Left lung (tissue), 10 donors: ENCODE data around the gene SLC6A20. TPM values are rescaled to one million over a fixed set of nuclear protein-coding genes. Genes with fewer than 3 reads are reported as not detected.
"Not testable (repeated sequence)": the region's sequence is repeated elsewhere in the genome, so short reads cannot be mapped to it uniquely, and the experiment has no call there.

Experiments
- ATAC-seq: fragments of 200-7000 bp; cut with Tn5 transposase; one replicate; pipeline ENCODE4 v1.9.1; 2020; ENCODE audit warnings: moderate library complexity
- DNase-seq, 4 donors: peaks; one replicate each; pipeline ENCODE4 v3.0.0-alpha.2; 2013 to 2020
- H3K27ac ChIP-seq, 2 donors: fragments of 200-600 bp; sonication (generic) in 1 of 2; one replicate each; pipeline versions ENCODE4 v1.5.0 to v1.8.0; 2020 to 2021
- H3K27me3 ChIP-seq, 2 donors: fragments of 200-600 bp; sonication (generic) in 1 of 2; one replicate each; pipeline versions ENCODE4 v1.5.0 to v1.8.0; 2020 to 2021
- H3K36me3 ChIP-seq, 2 donors: fragments of 200-600 bp; sonication (generic) in 1 of 2; one replicate each; pipeline versions ENCODE4 v1.5.0 to v1.8.0; 2020 to 2021
- H3K4me1 ChIP-seq, 2 donors: fragments of 200-600 bp; one replicate each; pipeline ENCODE4 v1.8.0; 2021
- H3K4me3 ChIP-seq, 2 donors: fragments of 200-600 bp; sonication (generic) in 1 of 2; one replicate each; pipeline versions ENCODE4 v1.5.0 to v1.8.0; 2020 to 2021; ENCODE audit warnings: mild to moderate bottlenecking in 1 of 2
- H3K9me3 ChIP-seq, 2 donors: fragments of 200-600 bp; sonication (generic) in 1 of 2; one replicate each; pipeline versions ENCODE4 v1.5.0 to v1.8.0; 2020 to 2021
- intact Hi-C, 2 donors: fragments of 100-400 bp; cut with DNase I; formaldehyde crosslinking; loops; one replicate each; pipeline versions ENCODE4 v1.11.2 to v1.14.2; 2022
- polyA plus RNA-seq, 6 donors: library from polyadenylated mRNA; unstranded; fragments of 120-200 nt; gene quantifications; one replicate each; pipeline ENCODE4 v1.2.1, GENCODE V29; 2013; ENCODE audit not compliant: insufficient read length in 6 of 6
- total RNA-seq, 2 donors: library from RNA; stranded (reverse); fragmentation: NEBNext Ultra II Directional; extraction: Animal tissue kit (Norgen Biotek cat#: 25700); gene quantifications; one replicate each; pipeline ENCODE4 v1.2.1, GENCODE V29; 2021
- TF ChIP-seq, protein P1 (sequence below), 2 donors: fragments of 200-600 bp; sonication (generic) in 1 of 2; IDR thresholded peaks; one replicate each; pipeline versions ENCODE4 v1.5.0 to v1.8.0; 2021; ENCODE audit warnings: antibody characterized with exemption in 2 of 2
- donor health status: DM: no; HTN: yes; CAD: no.
- donor health status: DM: no; HTN: no; CAD: no.

SLC6A20 gene
- total and polyA plus RNA-seq, 8 donors, result 0.61 to 17.0 (median 1.7) TPM

DNA sequence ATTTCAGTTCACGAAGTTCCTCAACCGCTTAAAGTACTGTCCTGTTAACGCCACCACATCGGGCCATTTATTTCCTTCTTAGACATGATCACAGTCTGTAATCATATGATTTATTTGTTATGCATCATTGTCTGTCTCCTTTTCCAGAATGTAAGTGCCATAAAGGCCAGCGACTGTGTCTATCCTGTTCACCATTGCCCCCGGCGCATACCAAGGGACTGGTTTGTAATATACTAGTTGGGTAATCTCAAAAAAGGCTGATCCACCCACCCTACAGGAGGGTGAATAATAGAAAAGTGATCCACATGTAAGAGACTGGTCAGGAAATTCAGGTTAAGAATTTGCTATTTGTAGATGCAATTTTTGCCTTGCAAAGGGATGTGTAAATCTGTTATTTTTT lies 41.9 kb downstream of the SLC6A20 start:
- no peak for DNase-seq
- no peaks in the 10 kb centered on the region for H3K9me3 ChIP-seq
- no peaks in the 10 kb centered on the region for H3K27me3 ChIP-seq
- no peak for ATAC-seq
- H3K4me1 ChIP-seq, result no peaks in the 10 kb centered on the region
- intact Hi-C loops, result no loop called here
- no peak overlapping the region for H3K27ac ChIP-seq
- no peak overlapping the region for H3K4me3 ChIP-seq
- no peaks in the 10 kb centered on the region for H3K36me3 ChIP-seq
- TF ChIP-seq, protein P1, sequence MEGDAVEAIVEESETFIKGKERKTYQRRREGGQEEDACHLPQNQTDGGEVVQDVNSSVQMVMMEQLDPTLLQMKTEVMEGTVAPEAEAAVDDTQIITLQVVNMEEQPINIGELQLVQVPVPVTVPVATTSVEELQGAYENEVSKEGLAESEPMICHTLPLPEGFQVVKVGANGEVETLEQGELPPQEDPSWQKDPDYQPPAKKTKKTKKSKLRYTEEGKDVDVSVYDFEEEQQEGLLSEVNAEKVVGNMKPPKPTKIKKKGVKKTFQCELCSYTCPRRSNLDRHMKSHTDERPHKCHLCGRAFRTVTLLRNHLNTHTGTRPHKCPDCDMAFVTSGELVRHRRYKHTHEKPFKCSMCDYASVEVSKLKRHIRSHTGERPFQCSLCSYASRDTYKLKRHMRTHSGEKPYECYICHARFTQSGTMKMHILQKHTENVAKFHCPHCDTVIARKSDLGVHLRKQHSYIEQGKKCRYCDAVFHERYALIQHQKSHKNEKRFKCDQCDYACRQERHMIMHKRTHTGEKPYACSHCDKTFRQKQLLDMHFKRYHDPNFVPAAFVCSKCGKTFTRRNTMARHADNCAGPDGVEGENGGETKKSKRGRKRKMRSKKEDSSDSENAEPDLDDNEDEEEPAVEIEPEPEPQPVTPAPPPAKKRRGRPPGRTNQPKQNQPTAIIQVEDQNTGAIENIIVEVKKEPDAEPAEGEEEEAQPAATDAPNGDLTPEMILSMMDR (IDR thresholded peaks at IDR 0.05), result no peak

DNA sequence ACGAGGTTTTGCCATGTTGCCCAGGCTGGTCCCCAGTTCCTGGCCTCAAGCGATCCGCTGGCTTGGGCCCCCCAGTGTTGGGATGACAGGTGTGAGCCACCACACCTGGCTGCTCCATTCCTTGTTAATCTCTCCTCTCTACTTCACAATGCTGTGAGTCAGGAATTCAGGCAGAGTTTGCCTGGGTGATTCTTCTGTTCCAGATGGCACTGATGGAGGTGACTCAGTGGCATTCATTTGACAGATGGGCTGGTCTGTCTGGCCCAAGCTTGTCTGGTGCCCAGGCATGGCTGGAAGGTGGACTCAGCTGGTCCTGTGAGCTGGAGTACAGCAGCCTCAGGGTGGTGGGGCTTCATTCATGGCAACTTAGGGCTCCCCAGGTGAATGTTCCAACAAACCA lies 43.2 kb downstream of the SLC6A20 start:
- no peaks in the 10 kb centered on the region for H3K27me3 ChIP-seq
- ATAC-seq, result no peak

DNA sequence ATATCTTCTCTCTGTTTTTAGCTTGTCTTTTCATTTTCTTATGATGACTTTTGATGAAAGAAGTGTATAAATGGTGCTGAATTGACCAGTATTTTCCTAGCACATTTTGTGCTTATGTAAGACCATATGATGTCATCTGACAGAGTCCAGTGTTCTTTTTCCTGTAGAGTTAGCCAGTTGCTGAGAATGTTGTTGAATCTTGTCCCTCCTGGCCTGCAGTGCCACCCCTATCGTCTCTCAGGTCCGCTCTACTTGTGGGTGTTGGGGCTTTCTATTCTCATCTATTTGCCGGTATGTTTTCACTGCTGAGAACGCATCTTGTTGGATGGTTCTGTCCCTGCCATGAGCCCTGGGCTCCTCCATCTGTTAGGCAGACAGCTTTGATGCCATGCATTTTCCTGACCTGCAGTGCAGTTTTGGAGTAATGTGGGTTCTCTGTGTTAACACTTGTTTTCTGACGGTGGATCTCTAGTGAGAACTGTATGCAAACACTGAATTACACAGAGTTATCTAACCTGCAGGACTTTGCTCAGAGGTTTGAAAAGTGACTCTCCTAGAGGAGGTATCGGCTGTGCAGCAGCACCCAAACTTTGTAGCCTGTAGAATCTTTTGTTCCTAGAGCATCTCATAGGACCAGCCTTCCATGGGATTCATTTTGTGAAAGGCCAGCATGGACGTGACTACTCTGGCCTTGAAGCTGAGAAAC lies 44.6 kb downstream of the SLC6A20 start:
- TF ChIP-seq, protein P1 (IDR thresholded peaks at IDR 0.05), result no peak
- DNase-seq (no peak), ATAC-seq (no peak)
- Histone ChIP-seq H3K4me3 (no peak overlapping the region), H3K27me3 (no peaks in the 10 kb centered on the region), H3K9me3 (no peaks in the 10 kb centered on the region), H3K36me3 (peaks cover 0 to 14% of the 10 kb centered on the region in 2 donors), H3K4me1 (no peaks in the 10 kb centered on the region), H3K27ac (no peak overlapping the region)
- intact Hi-C loops, result no loop called here

More for the DNA sequence above, 43.2 kb downstream of the SLC6A20 start:
- no peak for DNase-seq
- H3K4me3 ChIP-seq, result no peak overlapping the region
- no peaks in the 10 kb centered on the region for H3K9me3 ChIP-seq
- TF ChIP-seq, protein P1 (IDR thresholded peaks at IDR 0.05), result no peak
- H3K4me1 ChIP-seq, result no peaks in the 10 kb centered on the region
- H3K36me3 ChIP-seq, result no peaks in the 10 kb centered on the region
- intact Hi-C loops, result no loop called here
- no peak overlapping the region for H3K27ac ChIP-seq

DNA sequence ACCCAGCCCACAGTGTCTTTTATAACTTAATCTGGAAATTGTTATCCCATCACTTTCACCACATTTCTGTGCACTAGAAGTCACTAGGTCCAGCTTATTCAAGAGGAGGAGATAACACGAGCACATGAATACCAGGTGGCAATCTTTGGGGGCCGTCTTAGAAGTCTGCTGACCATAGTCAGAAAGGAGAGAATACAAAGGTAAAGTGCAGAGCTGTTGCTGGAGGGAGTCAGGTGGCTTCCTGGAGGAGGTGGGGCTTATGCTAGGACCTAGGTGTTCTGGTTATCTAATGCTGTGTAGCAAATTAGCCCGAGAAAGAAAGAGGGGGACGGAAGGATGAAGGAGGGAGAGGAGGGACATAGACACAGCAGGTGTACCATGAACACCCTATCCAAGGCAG lies 46.5 kb downstream of the SLC6A20 start:
- intact Hi-C loops, result no loop called here
- ATAC-seq (no peak), DNase-seq (no peak)
- no peaks in the 10 kb centered on the region for H3K4me1 ChIP-seq
- TF ChIP-seq, protein P1 (IDR thresholded peaks at IDR 0.05), result no peak
- H3K27ac ChIP-seq, result no peak overlapping the region
- no peaks in the 10 kb centered on the region for H3K27me3 ChIP-seq
- H3K36me3 ChIP-seq, result peaks cover 0 to 32% of the 10 kb centered on the region in 2 donors
- H3K9me3 ChIP-seq, result no peaks in the 10 kb centered on the region
- H3K4me3 ChIP-seq, result no peak overlapping the region

DNA sequence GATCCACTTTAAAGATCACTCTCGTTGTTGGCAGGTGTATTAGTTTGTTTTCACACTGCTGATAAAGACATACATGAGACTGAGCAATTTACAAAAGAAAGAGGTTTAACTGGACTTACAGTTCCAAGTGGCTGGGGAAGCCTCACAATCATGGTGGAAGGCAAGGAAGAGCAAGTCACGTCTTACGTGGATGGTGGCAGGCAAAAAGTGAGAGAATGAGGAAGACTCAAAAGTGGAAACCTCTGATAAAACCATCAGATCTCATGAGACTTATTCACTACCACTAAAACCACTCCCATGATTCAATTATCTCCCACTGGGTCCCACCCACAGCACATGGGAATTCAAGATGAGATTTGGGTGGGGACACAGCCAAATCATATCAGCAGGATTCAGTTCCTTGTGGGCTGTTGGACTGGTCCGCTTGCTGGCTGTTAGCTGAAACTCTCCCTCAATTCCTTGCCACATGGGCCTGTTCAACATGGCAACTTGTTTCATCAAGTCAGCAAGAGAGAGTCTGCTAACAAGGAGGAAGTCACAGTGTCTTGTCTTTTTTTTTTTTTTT lies 47.2 kb downstream of the SLC6A20 start:
- ATAC-seq, H3K4me1 ChIP-seq, intact Hi-C loops, H3K27me3 ChIP-seq, H3K27ac ChIP-seq, H3K9me3 ChIP-seq, DNase-seq, H3K4me3 ChIP-seq: not testable (repeated sequence)
- H3K36me3 ChIP-seq, result peaks cover 0 to 40% of the 10 kb centered on the region in 2 donors
